Activated CD4-positive, alpha-beta T cell treated with anti-CD3 and anti-CD28 coated beads, Interleukin-2, amount 10 ng/mL, durations not matched to agents 7 days and 5 days (primary cell): ENCODE results near the gene TMED9. TPM values are rescaled to one million over a fixed set of nuclear protein-coding genes. Genes with fewer than 3 reads are reported as not detected.

Source experiments
- CTCF ChIA-PET: fragments of 350-600 bp; sonication (Branson Sonifier 250); formaldehyde crosslinking; loops from one replicate; lab custom pipeline; 2021; ENCODE audit warnings: antibody characterized with exemption; lab: Charles Lee
- POLR2A ChIA-PET: fragments of 350-600 bp; sonication (Branson Sonifier 250); formaldehyde crosslinking; loops from one replicate; lab custom pipeline; 2021; ENCODE audit warnings: antibody characterized with exemption; lab: Charles Lee
- DNase-seq: peaks from one replicate; pipeline ENCODE4 v3.0.0-alpha.2; 2020
- H3K27ac Mint-ChIP-seq: one replicate; pipeline ENCODE4 v1.8.0; 2021; ENCODE audit warnings: mild to moderate bottlenecking, moderate library complexity, mixed read lengths
- H3K27me3 Mint-ChIP-seq: one replicate; pipeline ENCODE4 v1.8.0; 2021; ENCODE audit warnings: mixed read lengths
- H3K36me3 Mint-ChIP-seq: one replicate; pipeline ENCODE4 v1.8.0; 2021; ENCODE audit warnings: low read depth, mixed read lengths
- H3K4me1 Mint-ChIP-seq: one replicate; pipeline ENCODE4 v1.8.0; 2021; ENCODE audit warnings: mixed read lengths
- H3K4me3 Mint-ChIP-seq: one replicate; pipeline ENCODE4 v1.8.0; 2021; ENCODE audit warnings: mild to moderate bottlenecking, moderate library complexity, mixed read lengths
- H3K9me3 Mint-ChIP-seq: one replicate; pipeline ENCODE4 v1.8.0; 2021; ENCODE audit warnings: mixed read lengths
- total RNA-seq, 2 experiments: library from RNA; stranded (reverse); gene quantifications; one replicate each; pipeline ENCODE4 v1.2.3, GENCODE V29; 2021

TMED9 gene
- total RNA-seq, 2 experiments from 2014 or later, result 94.0 to 105 TPM

DNA sequence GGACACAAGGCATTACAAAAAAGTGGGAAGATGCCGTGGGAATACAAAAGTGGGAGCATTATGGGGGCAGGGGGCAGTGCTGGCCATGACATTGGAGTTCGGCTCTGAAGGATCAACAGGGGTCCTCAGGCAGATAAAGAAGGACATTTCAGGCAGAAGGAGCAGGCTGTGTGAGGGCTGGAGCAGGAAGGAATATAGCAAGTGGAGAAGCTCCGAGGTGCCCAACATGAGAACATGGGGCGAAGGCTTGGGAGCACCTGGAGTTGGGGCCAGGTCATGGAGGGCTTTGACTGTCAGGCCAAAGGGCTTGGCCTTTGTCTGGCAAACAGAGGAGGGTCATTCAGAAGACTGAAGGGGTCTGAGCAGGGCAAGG is 10.4 kb downstream of the TMED9 start:
- H3K27ac Mint-ChIP-seq, result no peak overlapping the region
- H3K4me1 Mint-ChIP-seq, result peaks cover 35% of the 10 kb centered on the region
- H3K27me3 Mint-ChIP-seq, result no peaks in the 10 kb centered on the region
- DNase-seq, result no peak
- ChIA-PET POLR2A (no interaction called here), CTCF (no interaction called here)
- H3K4me3 Mint-ChIP-seq, result no peak overlapping the region
- peaks cover 5% of the 10 kb centered on the region for H3K36me3 Mint-ChIP-seq
- no peaks in the 10 kb centered on the region for H3K9me3 Mint-ChIP-seq

DNA sequence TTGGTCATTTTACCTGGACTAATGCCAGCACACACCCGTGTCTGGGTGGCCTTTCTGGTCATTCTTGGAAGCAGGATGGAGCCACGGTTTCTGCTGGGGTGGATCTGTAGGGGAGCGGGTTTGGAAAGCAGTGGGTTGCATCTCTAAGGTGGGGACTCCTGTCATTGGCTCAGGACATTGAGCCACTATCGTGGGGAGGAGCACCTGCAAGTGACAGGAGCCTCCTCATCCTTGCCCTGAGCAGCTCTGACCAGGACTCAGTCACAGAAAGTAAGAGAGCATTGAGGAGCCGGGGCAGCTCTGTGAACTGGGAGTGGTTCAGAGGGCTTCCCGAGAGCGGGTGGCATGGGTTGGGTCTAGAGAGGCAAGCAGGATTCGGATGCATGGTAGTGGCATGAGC is 11.6 kb downstream of the TMED9 start:
- no peaks in the 10 kb centered on the region for H3K9me3 Mint-ChIP-seq
- H3K4me1 Mint-ChIP-seq, result peaks cover 32% of the 10 kb centered on the region
- peaks cover 3% of the 10 kb centered on the region for H3K36me3 Mint-ChIP-seq
- H3K27ac Mint-ChIP-seq, result no peak overlapping the region
- no peak overlapping the region for H3K4me3 Mint-ChIP-seq
- DNase-seq, result no peak
- no peaks in the 10 kb centered on the region for H3K27me3 Mint-ChIP-seq
- POLR2A ChIA-PET, result no interaction called here
- CTCF ChIA-PET, result no interaction called here

DNA sequence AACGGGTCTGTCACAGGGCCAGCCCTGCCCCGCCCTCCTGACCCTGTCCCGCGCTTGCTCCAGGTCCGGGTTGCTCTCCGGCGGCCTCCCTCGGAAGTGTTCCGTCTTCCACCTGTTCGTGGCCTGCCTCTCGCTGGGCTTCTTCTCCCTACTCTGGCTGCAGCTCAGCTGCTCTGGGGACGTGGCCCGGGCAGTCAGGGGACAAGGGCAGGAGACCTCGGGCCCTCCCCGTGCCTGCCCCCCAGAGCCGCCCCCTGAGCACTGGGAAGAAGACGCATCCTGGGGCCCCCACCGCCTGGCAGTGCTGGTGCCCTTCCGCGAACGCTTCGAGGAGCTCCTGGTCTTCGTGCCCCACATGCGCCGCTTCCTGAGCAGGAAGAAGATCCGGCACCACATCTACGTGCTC is 12.1 kb downstream of the TMED9 start:
- Mint-ChIP-seq H3K27ac (no peak overlapping the region), H3K4me1 (peaks cover 28% of the 10 kb centered on the region)
- POLR2A ChIA-PET, result no interaction called here

DNA sequence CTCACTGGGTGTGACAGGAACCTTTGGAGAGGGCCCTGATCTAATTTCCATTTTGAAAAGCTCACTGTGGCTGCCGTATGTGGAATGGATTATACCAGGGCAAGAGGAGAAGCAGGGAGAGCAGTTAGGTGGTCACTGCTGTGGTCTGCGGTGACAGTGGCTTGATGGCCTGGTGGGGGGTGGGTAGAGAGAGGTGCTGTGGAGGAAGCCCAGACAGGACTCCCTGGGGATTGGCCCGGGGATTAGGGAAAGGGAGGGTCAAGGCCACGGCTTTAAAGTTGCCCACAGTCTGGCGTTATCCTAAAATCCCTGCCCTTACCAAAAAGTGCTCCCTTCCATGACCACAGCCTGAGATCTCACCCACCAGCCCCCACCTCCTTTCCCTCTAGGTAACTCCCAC is 12.7 kb downstream of the TMED9 start:
- H3K9me3 Mint-ChIP-seq, result no peaks in the 10 kb centered on the region
- peaks cover 26% of the 10 kb centered on the region for H3K4me1 Mint-ChIP-seq
- ChIA-PET CTCF (no interaction called here), POLR2A (no interaction called here)
- H3K27me3 Mint-ChIP-seq, result no peaks in the 10 kb centered on the region
- no peak overlapping the region for H3K4me3 Mint-ChIP-seq
- no peak overlapping the region for H3K27ac Mint-ChIP-seq
- H3K36me3 Mint-ChIP-seq, result peaks cover 3% of the 10 kb centered on the region
- no peak for DNase-seq

More for the DNA sequence above, 12.1 kb downstream of the TMED9 start:
- Mint-ChIP-seq H3K9me3 (no peaks in the 10 kb centered on the region), H3K36me3 (peaks cover 3% of the 10 kb centered on the region), H3K4me3 (no peak overlapping the region), H3K27me3 (no peaks in the 10 kb centered on the region)
- DNase-seq, result no peak
- CTCF ChIA-PET, result no interaction called here

- Mint-ChIP-seq H3K36me3 (peaks cover 3% of the 10 kb centered on the region), H3K4me3 (no peak overlapping the region), H3K27me3 (no peaks in the 10 kb centered on the region), H3K27ac (peak overlapping the region; percentile 58), H3K9me3 (no peaks in the 10 kb centered on the region), H3K4me1 (peaks cover 26% of the 10 kb centered on the region)
- ChIA-PET POLR2A (no interaction called here), CTCF (no interaction called here)
- no peak for DNase-seq
These were observed 13.1 kb downstream of the TMED9 start for GRCh38 chr5:177605078-177605477.

DNA sequence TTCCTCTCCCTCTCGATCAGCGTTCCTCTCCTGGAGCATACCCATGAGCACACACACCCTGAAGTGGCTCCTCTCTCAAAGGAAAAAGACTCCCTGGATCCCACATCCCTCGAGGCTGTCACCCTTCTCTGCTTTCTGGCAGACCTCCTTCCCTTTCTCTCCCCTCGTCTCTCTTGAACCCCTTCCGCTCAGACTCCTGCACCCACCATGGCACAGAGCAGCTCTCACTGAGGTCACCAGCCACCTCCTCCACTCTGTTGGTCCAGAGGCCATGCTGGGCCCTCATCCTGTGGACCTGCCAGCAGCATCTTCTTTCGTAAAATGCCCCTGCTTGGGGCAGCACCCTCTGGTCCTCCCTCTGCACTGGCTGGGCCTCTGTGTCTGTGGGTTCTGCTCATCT is 13.7 kb downstream of the TMED9 start:
- Mint-ChIP-seq H3K4me3 (no peak overlapping the region), H3K9me3 (no peaks in the 10 kb centered on the region), H3K27me3 (no peaks in the 10 kb centered on the region), H3K27ac (no peak overlapping the region), H3K4me1 (peaks cover 23% of the 10 kb centered on the region), H3K36me3 (no peaks in the 10 kb centered on the region)
- CTCF ChIA-PET, result no interaction called here
- POLR2A ChIA-PET, result no interaction called here
- no peak for DNase-seq

DNA sequence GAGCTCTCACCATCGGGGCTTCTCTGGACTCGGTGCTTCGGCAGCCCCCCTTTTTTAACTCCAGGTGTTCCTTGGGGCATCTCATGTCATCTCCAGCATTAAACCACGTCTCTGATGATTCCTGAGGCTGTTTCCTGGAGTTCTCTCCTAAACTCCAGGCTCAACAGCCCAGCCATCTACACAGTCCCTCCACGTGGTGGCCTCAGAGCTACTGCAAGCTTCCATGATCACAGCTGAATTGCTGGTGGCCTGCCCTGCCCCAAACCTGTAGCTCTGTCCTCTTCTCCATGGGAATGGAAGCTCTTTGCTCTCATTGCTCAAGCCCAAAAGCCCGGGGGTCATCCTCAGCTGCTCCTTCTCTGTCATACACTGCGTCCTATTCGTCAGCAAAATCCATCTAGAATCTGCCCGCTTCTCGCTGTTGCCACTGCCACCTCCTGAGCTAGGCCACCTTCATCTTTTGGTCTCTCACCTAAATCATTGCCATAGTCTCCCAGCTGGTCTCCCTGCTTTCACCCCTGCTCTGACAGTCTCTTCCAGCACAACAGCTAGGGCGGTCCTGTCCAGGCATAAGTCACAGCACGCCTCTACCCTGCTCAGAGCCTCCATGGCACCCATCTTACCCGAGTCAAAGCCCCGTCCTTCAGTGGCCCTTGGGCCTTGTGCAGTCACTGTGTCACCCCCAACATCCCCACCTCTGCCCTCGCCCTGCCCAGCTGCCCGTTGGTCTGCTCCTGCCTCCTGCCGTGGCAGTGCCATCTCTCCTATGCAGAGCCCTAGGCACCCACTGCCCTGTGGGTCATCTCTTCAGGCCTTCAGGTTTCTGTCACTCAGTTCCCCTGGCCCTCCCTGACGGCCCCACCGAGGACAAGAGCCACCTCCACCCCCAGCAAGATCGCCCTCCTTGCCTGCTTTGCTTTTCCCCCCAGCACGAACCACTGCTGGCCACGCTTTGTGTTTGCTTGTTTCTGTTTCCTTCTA is 14.4 kb downstream of the TMED9 start:
- Mint-ChIP-seq H3K4me3 (no peak overlapping the region), H3K36me3 (no peaks in the 10 kb centered on the region), H3K27ac (no peak overlapping the region), H3K4me1 (peaks cover 16% of the 10 kb centered on the region), H3K27me3 (no peaks in the 10 kb centered on the region), H3K9me3 (no peaks in the 10 kb centered on the region)
- CTCF ChIA-PET, result no interaction called here
- DNase-seq, result no peak
- POLR2A ChIA-PET, result no interaction called here

GRCh38 chr5:177607115-177607451 is 15.1 kb downstream of the TMED9 start:
- H3K27ac Mint-ChIP-seq, result no peak overlapping the region
- POLR2A ChIA-PET, result no interaction called here
- DNase-seq, result no peak

DNA sequence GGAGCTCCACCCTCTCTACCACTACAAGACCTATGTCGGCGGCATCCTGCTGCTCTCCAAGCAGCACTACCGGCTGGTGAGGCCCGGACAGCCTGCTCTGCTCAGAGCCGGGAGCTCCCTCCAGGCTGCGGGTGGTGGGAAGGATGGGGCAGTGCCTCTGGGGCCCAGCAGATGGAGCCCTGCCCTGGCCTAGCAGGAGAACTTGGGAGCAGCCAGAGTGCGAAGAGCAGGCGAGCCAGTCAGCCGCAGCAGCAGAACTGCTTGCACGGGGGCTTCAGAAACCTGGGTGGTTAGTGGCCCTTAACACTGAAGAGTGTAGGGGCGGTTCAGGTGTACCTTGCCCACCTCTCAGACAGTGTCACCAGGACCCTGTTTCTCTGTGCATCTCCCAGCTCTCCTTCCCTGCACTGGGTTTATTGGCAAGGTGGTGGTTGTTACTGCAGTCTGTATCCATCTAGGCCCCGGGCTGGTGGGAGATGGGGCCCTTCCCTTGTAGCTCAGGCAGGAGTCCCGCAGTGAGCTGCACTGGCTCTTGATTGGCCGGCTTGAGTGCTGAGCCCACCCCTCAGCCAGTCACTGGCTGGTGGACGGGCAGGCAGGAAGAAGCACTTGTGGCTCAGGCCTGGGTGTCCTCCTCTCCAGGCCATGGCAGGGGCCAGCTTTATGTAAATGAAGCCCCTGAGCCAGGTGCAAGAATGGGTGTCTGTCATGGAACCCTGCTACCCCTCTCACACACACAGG is 15.6 kb downstream of the TMED9 start:
- DNase-seq, result peak; percentile 67
- peaks cover 10% of the 10 kb centered on the region for H3K4me1 Mint-ChIP-seq
- ChIA-PET POLR2A (no interaction called here), CTCF (interaction anchor here (0.5 to 2.5 kb wide), 4 partner anchors 10 to 633 kb away, joined by 3 to 13 read pairs (median 6); partner anchors contain the start of gene TMED9)
- peak overlapping the region; percentile 41 for H3K27ac Mint-ChIP-seq
- no peaks in the 10 kb centered on the region for H3K27me3 Mint-ChIP-seq
- no peaks in the 10 kb centered on the region for H3K9me3 Mint-ChIP-seq
- no peak overlapping the region for H3K4me3 Mint-ChIP-seq
- H3K36me3 Mint-ChIP-seq, result no peaks in the 10 kb centered on the region

More at GRCh38 chr5:177607115-177607451, 15.1 kb downstream of the TMED9 start:
- Mint-ChIP-seq H3K9me3 (no peaks in the 10 kb centered on the region), H3K4me3 (no peak overlapping the region), H3K4me1 (peaks cover 12% of the 10 kb centered on the region), H3K27me3 (no peaks in the 10 kb centered on the region), H3K36me3 (no peaks in the 10 kb centered on the region)
- CTCF ChIA-PET, result interaction anchor here (0.5 to 2.5 kb wide), 4 partner anchors 11 to 633 kb away, joined by 3 to 13 read pairs (median 6); partner anchors contain the start of gene TMED9

DNA sequence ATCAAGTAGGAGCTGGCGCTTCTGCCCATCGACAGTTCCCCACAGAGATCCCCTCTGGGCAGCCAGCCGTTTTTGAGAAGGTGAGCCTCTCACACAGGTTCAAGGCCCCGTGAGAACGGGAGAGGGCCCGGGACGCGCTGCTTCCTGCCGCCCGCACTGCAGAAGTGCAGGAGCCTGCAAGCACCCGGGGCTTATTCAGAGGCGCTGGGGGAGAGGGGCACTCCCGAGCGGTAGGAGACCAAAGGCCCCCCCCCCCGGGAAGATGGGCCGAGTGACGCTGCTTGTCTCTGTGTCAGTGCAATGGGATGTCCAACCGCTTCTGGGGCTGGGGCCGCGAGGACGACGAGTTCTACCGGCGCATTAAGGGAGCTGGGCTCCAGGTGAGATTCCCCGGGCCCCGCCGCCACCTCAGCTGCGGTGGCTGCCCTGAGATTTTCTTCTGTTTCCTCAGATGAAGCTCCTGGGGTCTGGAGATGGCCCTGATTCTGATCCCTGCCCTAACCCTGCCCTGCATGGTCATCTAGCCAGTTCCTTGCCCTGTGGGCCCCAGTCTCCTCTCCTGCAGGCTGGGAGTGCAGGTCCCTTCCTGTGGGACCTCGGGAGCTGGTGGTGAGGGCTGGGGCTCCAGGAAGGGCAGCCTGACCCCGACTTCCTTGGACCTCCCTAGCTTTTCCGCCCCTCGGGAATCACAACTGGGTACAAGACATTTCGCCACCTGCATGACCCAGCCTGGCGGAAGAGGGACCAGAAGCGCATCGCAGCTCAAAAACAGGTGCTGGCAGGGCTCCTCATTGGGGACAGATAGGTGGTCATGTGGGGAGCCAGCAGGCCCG is 16.5 kb downstream of the TMED9 start:
- POLR2A ChIA-PET, result no interaction called here
- H3K4me1 Mint-ChIP-seq, result peaks cover 9% of the 10 kb centered on the region
- H3K36me3 Mint-ChIP-seq, result no peaks in the 10 kb centered on the region
- no peak for DNase-seq
- no peak overlapping the region for H3K4me3 Mint-ChIP-seq
- H3K27me3 Mint-ChIP-seq, result no peaks in the 10 kb centered on the region
- CTCF ChIA-PET, result interaction anchor here (1.3 to 2.5 kb wide), 2 partner anchors 10 to 16 kb away, joined by 7 to 13 read pairs; partner anchors contain the start of gene TMED9
- no peaks in the 10 kb centered on the region for H3K9me3 Mint-ChIP-seq
- no peak overlapping the region for H3K27ac Mint-ChIP-seq

DNA sequence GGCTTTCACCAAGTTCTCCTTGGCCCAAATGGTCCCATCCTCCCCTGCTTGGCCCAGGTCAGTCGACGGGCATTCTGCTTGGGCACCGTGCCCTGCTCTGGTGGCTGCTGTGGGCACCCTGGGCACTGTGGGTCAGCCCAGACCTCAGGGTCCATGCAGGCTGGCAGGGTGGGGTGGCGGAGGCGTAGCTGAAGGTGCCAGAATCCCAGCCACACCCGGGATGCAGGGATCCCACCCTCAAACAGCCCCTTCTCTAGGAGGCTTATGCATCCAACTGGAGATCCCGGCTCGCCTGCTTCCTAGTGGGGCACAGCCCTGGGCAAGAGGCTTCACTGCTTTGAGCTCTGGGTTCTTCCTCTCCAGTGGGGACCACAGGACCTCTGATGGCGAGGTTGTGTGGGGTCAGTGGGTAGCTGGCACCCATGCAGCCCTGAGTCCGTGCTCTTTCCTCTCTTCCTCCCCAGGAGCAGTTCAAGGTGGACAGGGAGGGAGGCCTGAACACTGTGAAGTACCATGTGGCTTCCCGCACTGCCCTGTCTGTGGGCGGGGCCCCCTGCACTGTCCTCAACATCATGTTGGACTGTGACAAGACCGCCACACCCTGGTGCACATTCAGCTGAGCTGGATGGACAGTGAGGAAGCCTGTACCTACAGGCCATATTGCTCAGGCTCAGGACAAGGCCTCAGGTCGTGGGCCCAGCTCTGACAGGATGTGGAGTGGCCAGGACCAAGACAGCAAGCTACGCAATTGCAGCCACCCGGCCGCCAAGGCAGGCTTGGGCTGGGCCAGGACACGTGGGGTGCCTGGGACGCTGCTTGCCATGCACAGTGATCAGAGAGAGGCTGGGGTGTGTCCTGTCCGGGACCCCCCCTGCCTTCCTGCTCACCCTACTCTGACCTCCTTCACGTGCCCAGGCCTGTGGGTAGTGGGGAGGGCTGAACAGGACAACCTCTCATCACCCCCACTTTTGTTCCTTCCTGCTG is 17.4 kb downstream of the TMED9 start:
- DNase-seq, result no peak
- Mint-ChIP-seq H3K4me3 (no peak overlapping the region), H3K9me3 (no peaks in the 10 kb centered on the region), H3K4me1 (peaks cover 8% of the 10 kb centered on the region), H3K27ac (no peak overlapping the region), H3K36me3 (no peaks in the 10 kb centered on the region), H3K27me3 (no peaks in the 10 kb centered on the region)
- ChIA-PET POLR2A (interaction anchor here (0.6 kb wide), 1 partner anchor 43 kb away, joined by 3 read pairs; no protein-coding TSS in a partner anchor), CTCF (interaction anchor here (0.6 to 2.5 kb wide), 2 partner anchors 17 to 502 kb away, joined by 4 to 13 read pairs; partner anchors contain the start of gene TMED9)
